Stomach (tissue), 19 donors: ENCODE measurements around the gene ELF1. TPM values are rescaled to one million over a fixed set of nuclear protein-coding genes. Genes with fewer than 3 reads are reported as not detected.

Experiments
- DNase-seq, 2 donors: peaks; one replicate each; pipeline versions ENCODE4 v3.0.0 to v3.0.0-alpha.2; 2013 to 2019
- H3K27ac ChIP-seq, 5 donors: fragments of 200-600 bp in 4 of 5; sonication (generic) in 4 of 5; one replicate each; pipeline ENCODE4 v1.5.1; 2013 to 2019; ENCODE audit warnings: mild to moderate bottlenecking in 1 of 5, moderate library complexity in 1 of 5
- H3K27me3 ChIP-seq, 3 donors: fragments of 200-600 bp; sonication (generic); one replicate each; pipeline ENCODE4 v1.5.1; 2017 to 2019; ENCODE audit warnings: mixed run types in 1 of 3
- H3K36me3 ChIP-seq, 4 donors: fragments of 200-600 bp; sonication (generic); 1 replicate in 3 of 4; 2 replicates in 1 of 4; pipeline ENCODE4 v1.5.1; 2016 to 2019
- H3K4me1 ChIP-seq, 4 donors: fragments of 200-600 bp; sonication (generic); one replicate each; pipeline ENCODE4 v1.5.1; 2016 to 2019
- H3K4me3 ChIP-seq, 4 donors: fragments of 200-600 bp; sonication (generic) in 3 of 4; one replicate each; pipeline ENCODE4 v1.5.1; 2016 to 2019; ENCODE audit warnings: mild to moderate bottlenecking in 1 of 4
- H3K9me3 ChIP-seq, 4 donors: fragments of 200-600 bp; sonication (generic); one replicate each; pipeline ENCODE4 v1.5.1; 2016 to 2019
- CTCF ChIP-seq, 7 experiments: fragments of 450-650 bp in 4 of 7; fragments of 200-600 bp in 3 of 7; sonication (generic) in 3 of 7; IDR thresholded peaks; one replicate each; pipeline ENCODE4 v1.5.1; 2016 to 2019; ENCODE audit warnings: antibody characterized with exemption in 7 of 7, control low read depth in 2 of 7, mild to moderate bottlenecking in 1 of 7
- EP300 ChIP-seq: sonication (generic); formaldehyde crosslinking; IDR thresholded peaks from one replicate; pipeline ENCODE4 v1.6.1; 2017; ENCODE audit warnings: antibody characterized with exemption
- POLR2A ChIP-seq, 4 donors: fragments of 450-650 bp; IDR thresholded peaks; one replicate each; pipeline ENCODE4 v1.6.1; 2016; ENCODE audit warnings: antibody characterized with exemption in 4 of 4, control low read depth in 2 of 4, mild to moderate bottlenecking in 1 of 4, moderate library complexity in 1 of 4
- POLR2AphosphoS5 ChIP-seq, 3 donors: sonication (generic); formaldehyde crosslinking; IDR thresholded peaks; one replicate each; pipeline ENCODE4 v1.6.1; 2016; ENCODE audit warnings: antibody characterized with exemption in 3 of 3
- WGBS, 5 donors: extraction: QIAGEN DNeasy Blood & Tissue Kit in 3 of 5; methylation state at CpG; one replicate each; pipeline versions ENCODE4 v1.1.5 to v1.1.7; 2013 to 2018; 5-methylcytosine and 5-hydroxymethylcytosine counted together
- intact Hi-C: fragments of 100-400 bp; cut with DNase I; formaldehyde crosslinking; loops from one replicate; pipeline ENCODE4 v1.15.1; 2023; ENCODE audit warnings: low total_unique reads
- long read RNA-seq, 10 donors: transcript quantifications; one replicate each; lab custom pipeline, GENCODE V29; 2026
- polyA plus RNA-seq, 3 donors: library from polyadenylated mRNA; stranded (reverse); fragments of 200-250 nt; gene quantifications; one replicate each; pipeline ENCODE4 v1.2.3, GENCODE V29; 2013
- total RNA-seq, 5 donors: library from RNA; depleted of rRNA; stranded (reverse); fragments of >200 nt; gene quantifications; one replicate each; pipeline versions ENCODE4 v1.1.0 to v1.2.3, GENCODE V29; 2014 to 2016
- donor health status: healthy with polysubstance abuse.
- donor health status: Bipolar disorder and iron deficiency.
- donor health status: healthy.

The ELF1 gene
- total RNA-seq (100 to 1,000 TPM in 1 of 5 donors, 10 to 100 TPM in 4; 13.3 to 113 (median 49.7) TPM), polyA plus RNA-seq (10 to 100 TPM; 10.9 to 31.8 (median 19.8) TPM)
- long read RNA-seq, donor 1, partial matches to known transcripts: 0 of 2 reads
- long read RNA-seq, donor 1, other reads (novel, unspliced or antisense): 0 of 2 reads
- long read RNA-seq, donor 2, partial matches to known transcripts: 5 of 6 reads
- long read RNA-seq, donor 2, other reads (novel, unspliced or antisense): 0 of 6 reads
- long read RNA-seq, donor 3, partial matches to known transcripts: 0 of 7 reads
- long read RNA-seq, donor 3, other reads (novel, unspliced or antisense): 7 of 7 reads
- long read RNA-seq, donor 4, partial matches to known transcripts: 5 of 5 reads
- long read RNA-seq, donor 4, other reads (novel, unspliced or antisense): 0 of 5 reads
- long read RNA-seq, donor 5, partial matches to known transcripts: 0 of 2 reads
- long read RNA-seq, donor 5, other reads (novel, unspliced or antisense): 0 of 2 reads
- long read RNA-seq, donor 6, partial matches to known transcripts: 66 of 97 reads
- long read RNA-seq, donor 6, other reads (novel, unspliced or antisense): 30 of 97 reads
- long read RNA-seq, donor 7, partial matches to known transcripts: 0 of 3 reads
- long read RNA-seq, donor 7, other reads (novel, unspliced or antisense): 0 of 3 reads
- long read RNA-seq, donor 8, partial matches to known transcripts: 0 of 2 reads
- long read RNA-seq, donor 8, other reads (novel, unspliced or antisense): 0 of 2 reads
- long read RNA-seq, donor 9: 0 reads
- long read RNA-seq, donor 10, partial matches to known transcripts: 0 of 2 reads
- long read RNA-seq, donor 10, other reads (novel, unspliced or antisense): 0 of 2 reads

GRCh38 chr13:41019011-41019487 is at the start of gene ELF1:
TSS of gene ELF1 (minus strand) at chr13:41019316. CDS start at chr13:40982054, 37,262 bp downstream.
- Histone ChIP-seq H3K4me3 (peak within 1 kb of the TSS; percentile 9 to 36 (median 32)), H3K27me3 (no peaks in the 10 kb centered on the region), H3K36me3 (no peaks in the 10 kb centered on the region), H3K4me1 (peaks cover 8 to 96% (median 45%) of the 10 kb centered on the region in 4 donors), H3K27ac (peak within 1 kb of the TSS; percentile 82 to 92 (median 88)), H3K9me3 (no peaks in the 10 kb centered on the region)
- TF ChIP-seq POLR2AphosphoS5 (IDR thresholded peaks at IDR 0.05) (peak in 2 of 3 donors; percentile 70 to 74), POLR2A (IDR thresholded peaks at IDR 0.05) (no peak)
- peak; percentile 59 to 93 for DNase-seq
- intact Hi-C loops: no loop called here
- 9 to 33% (median 21%) methylated on average over 4 of the region's 4 CpGs for WGBS, 5 donors

DNA sequence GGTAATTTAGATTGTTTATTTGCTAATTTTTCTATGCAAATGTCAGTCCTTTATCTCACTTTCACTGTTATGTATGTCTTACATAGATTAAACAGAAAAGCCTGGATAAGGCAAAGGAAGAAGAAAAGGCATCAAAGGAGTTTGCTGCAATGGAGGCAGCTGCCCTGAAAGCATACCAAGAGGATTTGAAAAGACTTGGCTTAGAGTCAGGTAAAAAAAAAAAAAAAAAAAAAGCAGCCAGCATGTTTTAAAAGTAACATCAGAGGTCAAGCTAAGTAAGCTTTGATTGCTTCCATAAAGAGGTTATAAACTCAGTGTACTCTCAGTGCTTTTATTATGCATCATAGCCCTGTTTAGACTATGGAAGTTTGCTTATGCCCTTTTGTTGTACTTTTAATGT is 46.0 kb upstream of the ELF1 start:
- peak in 1 of 2 donors; percentile 42 for DNase-seq
- H3K4me1 ChIP-seq: peaks cover 19 to 44% (median 34%) of the 10 kb centered on the region in 4 donors
- H3K27ac ChIP-seq: peak overlapping the region in 4 of 5 donors; percentile 30 to 99 (median 96)
- no peaks in the 10 kb centered on the region for H3K9me3 ChIP-seq
- H3K4me3 ChIP-seq: no peak overlapping the region
- no peak for TF ChIP-seq EP300
- intact Hi-C loops: no loop called here
- H3K36me3 ChIP-seq: peaks cover 29 to 50% (median 48%) of the 10 kb centered on the region in 4 donors
- H3K27me3 ChIP-seq: no peaks in the 10 kb centered on the region

DNA sequence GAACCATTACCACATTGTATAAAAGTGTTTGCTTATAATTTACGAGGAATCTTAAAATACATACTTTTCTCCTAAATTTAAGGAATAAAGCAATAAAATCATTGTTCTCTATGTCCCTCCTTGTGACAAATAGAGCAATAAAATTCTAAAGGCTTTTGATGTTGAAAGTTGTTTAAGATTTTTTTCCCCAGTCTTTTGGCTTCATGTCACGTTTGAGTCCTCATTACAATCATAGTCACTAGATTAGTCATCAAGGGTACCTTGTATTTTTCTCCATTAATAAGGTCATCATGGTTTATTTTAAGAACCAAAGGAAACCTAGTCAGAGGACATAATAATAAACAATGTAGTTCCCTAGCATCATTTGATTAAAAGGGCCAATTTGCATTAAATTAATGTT is 45.4 kb upstream of the ELF1 start:
- Histone ChIP-seq H3K27ac (peak overlapping the region in 4 of 5 donors; percentile 16 to 99 (median 96)), H3K4me3 (no peak overlapping the region), H3K36me3 (peaks cover 24 to 44% (median 42%) of the 10 kb centered on the region in 4 donors), H3K9me3 (no peaks in the 10 kb centered on the region), H3K4me1 (peaks cover 19 to 46% (median 34%) of the 10 kb centered on the region in 4 donors), H3K27me3 (no peaks in the 10 kb centered on the region)
- WGBS, 5 donors: 52 to 57% (median 56%) methylated on average over 2 of the region's 2 CpGs
- DNase-seq: no peak
- intact Hi-C loops: no loop called here
- TF ChIP-seq POLR2AphosphoS5 (IDR thresholded peaks at IDR 0.05) (no peak), CTCF (IDR thresholded peaks at IDR 0.05) (no peak)

DNA sequence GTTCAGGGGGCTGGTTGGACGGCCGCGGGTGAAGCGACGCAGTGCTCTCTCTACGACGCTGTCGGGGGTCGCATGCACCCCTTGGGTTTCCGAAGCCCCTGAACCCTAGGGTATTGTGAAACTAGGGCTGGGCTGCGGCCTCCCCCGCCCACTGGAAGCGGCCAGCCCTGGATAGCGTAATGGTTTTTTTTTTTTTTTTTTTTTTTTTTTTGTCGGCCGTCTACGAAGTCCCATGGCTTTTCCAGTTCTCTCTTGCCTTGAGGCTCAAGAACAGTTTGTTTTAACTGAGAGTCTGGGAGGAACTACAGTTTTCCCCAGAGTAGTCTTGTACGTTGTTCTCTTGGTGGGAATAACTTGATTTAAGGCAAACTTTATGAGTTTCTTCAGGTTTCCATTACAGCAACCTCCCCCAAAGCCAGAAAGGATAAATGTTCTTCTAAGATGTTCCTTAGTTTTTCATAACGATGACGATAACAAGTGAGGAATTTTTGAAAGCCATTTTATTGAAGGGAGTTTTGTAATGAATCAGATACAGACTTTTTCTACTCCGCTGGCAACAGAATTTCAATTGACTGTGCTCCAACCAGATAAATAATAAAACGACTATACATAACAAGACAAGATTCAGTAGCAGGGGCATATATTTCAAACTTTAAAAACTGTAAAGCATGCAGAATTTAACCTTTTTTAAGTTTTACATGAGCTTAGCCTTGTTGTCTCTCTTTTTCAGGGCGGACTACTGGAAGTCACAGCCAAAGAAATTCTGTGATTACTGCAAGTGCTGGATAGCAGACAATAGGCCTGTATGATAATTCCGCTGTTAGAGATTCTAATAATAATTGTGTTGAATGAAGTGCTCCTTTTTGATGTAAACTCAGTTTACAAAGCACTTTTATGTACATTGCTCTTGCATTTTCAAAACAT is 43.1 kb upstream of the ELF1 start:
- 2 to 5% (median 3%) methylated on average over 20 to 24 of the region's 24 CpGs for WGBS, 5 donors
- intact Hi-C loops: no loop called here
- H3K4me1 ChIP-seq: peaks cover 34 to 69% (median 56%) of the 10 kb centered on the region in 4 donors

More for the DNA sequence above, 43.1 kb upstream of the ELF1 start:
- H3K27me3 ChIP-seq: no peaks in the 10 kb centered on the region
- no peaks in the 10 kb centered on the region for H3K9me3 ChIP-seq
- H3K27ac ChIP-seq: peak overlapping the region; percentile 94 to 99 (median 98)
- no peak for DNase-seq
- H3K4me3 ChIP-seq: peak overlapping the region; percentile 60 to 76 (median 70)
- peaks cover 9 to 21% (median 19%) of the 10 kb centered on the region in 4 donors for H3K36me3 ChIP-seq
- TF ChIP-seq POLR2A (IDR thresholded peaks at IDR 0.05): no peak
- no peak for TF ChIP-seq CTCF (IDR thresholded peaks at IDR 0.05)
- no peak for TF ChIP-seq POLR2AphosphoS5 (IDR thresholded peaks at IDR 0.05)
- TF ChIP-seq EP300: no peak
